B cell (primary cell): ENCODE measurements around the gene EIF3K.

Source experiments
- EZH2 ChIP-seq: IDR thresholded peaks from 2 replicates; pipeline ENCODE4 v1.6.1; 2012; ENCODE audit warnings: borderline replicate concordance, low read depth, mild to moderate bottlenecking, moderate library complexity, low read length; ENCODE audit not compliant: insufficient read depth, poor library complexity, severe bottlenecking
- TF ChIP-seq, protein P1 (sequence below): fragments of 200-600 bp; IDR thresholded peaks from one replicate; pipeline ENCODE4 v1.8.0; 2022; ENCODE audit warnings: antibody characterized with exemption, mild to moderate bottlenecking

DNA sequence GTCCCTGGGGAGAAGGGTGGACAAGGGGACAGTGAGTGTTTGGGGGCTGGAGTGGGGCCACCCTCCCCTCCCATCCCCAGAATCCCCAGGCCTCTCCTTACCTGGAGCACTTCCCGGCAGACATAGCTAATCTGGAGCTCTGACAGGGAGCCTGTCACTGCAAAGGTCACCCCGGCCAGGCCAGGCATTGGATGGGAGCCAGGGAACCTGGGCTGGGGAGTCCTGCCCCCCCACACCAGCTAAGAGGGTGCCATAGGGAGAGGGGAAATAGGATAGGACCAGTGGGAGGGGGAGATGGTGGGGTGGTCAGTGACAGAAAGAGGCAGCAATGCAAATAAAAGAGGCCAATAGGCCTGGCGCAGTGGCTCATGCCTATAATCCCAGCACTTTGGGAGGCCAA is 4.7 kb upstream of the EIF3K start:
- TF ChIP-seq, protein P1, sequence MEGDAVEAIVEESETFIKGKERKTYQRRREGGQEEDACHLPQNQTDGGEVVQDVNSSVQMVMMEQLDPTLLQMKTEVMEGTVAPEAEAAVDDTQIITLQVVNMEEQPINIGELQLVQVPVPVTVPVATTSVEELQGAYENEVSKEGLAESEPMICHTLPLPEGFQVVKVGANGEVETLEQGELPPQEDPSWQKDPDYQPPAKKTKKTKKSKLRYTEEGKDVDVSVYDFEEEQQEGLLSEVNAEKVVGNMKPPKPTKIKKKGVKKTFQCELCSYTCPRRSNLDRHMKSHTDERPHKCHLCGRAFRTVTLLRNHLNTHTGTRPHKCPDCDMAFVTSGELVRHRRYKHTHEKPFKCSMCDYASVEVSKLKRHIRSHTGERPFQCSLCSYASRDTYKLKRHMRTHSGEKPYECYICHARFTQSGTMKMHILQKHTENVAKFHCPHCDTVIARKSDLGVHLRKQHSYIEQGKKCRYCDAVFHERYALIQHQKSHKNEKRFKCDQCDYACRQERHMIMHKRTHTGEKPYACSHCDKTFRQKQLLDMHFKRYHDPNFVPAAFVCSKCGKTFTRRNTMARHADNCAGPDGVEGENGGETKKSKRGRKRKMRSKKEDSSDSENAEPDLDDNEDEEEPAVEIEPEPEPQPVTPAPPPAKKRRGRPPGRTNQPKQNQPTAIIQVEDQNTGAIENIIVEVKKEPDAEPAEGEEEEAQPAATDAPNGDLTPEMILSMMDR, result no peak
- no peak for TF ChIP-seq EZH2
